Measurements from ENCODE around the gene CSDE1.
A peak's percentile ranks its signal among the peaks of the same experiment; 100 is the strongest.

DNA sequence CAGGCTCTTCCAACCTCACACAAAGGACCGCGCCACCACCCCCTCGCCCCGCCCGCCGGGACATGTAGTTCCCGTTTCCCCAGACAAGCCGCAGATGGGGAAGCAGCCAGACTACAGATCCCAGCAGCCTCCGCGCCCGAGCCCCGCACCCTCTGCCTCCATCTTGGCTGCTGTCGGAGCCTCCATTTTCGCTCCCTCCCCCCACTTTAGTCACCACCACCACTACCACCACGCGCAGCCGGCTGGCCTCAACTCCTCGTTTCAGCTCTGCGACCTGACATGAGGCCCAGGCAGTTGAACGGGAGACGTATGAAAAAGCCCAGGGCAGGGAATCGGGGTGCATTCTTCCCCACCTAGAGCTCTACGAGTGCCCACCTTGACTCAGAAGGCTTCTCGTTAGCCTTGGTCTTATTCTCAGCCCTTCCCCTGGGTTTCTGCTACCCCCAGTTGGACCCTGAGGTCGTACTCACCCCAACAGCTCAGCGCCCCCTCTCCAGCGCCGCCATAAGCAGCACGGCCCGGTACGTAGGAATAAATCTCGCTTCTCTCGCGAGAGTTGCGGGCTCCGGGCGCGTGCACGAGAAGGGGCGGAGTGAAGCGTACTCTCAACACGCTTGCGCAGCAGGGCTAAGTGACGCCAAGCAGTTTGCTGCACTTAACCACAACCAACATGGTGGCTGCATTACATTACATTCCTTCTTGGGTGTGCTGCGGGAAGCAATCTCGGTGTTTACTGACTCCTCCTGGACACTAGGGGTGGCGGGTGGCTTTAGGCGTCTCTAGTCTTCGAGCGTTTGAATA is at the start of gene CSDE1:
- peak; percentile 95 to 96 for TF ChIP-seq POLR2A (IDR thresholded peaks at IDR 0.05)
- TF ChIP-seq, protein P1, sequence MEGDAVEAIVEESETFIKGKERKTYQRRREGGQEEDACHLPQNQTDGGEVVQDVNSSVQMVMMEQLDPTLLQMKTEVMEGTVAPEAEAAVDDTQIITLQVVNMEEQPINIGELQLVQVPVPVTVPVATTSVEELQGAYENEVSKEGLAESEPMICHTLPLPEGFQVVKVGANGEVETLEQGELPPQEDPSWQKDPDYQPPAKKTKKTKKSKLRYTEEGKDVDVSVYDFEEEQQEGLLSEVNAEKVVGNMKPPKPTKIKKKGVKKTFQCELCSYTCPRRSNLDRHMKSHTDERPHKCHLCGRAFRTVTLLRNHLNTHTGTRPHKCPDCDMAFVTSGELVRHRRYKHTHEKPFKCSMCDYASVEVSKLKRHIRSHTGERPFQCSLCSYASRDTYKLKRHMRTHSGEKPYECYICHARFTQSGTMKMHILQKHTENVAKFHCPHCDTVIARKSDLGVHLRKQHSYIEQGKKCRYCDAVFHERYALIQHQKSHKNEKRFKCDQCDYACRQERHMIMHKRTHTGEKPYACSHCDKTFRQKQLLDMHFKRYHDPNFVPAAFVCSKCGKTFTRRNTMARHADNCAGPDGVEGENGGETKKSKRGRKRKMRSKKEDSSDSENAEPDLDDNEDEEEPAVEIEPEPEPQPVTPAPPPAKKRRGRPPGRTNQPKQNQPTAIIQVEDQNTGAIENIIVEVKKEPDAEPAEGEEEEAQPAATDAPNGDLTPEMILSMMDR (IDR thresholded peaks at IDR 0.05 in 4 of 5, conservative IDR thresholded peaks at IDR 0.05 in 1 of 5) = peak; percentile 17 to 66 (median 61)

Measured in gastrocnemius medialis (tissue), 4 donors.